Stimulated activated CD4-positive, alpha-beta T cell treated with anti-CD3 and anti-CD28 coated beads, Interleukin-1b, Interleukin-23, amount 100 ng/mL, for 48 hours (primary cell): ENCODE measurements around the gene SLC13A5.

Experiments
- DNase-seq: peaks from one replicate; pipeline ENCODE4 v3.0.0-alpha.2; 2020

SLC13A5 gene

GRCh38 chr17:6636616-6637457 is 76.3 kb downstream of the SLC13A5 start:
- DNase-seq, result no peak

GRCh38 chr17:6636105-6636504 is 77.1 kb downstream of the SLC13A5 start:
- DNase-seq, result no peak
